HFF-Myc (cell line): Measurements from ENCODE around the gene G2E3.

Experiments
- DNase-seq: peaks from one replicate; pipeline ENCODE4 v3.0.0-alpha.2; 2011; ENCODE audit warnings: low read depth; ENCODE audit errors: extremely low read depth
- H3K4me3 ChIP-seq: replicated peaks from 2 replicates; pipeline ENCODE4 v1.5.1; 2011; ENCODE audit warnings: low read depth, mild to moderate bottlenecking, control low read depth, low read length
- TF ChIP-seq, protein P1 (sequence below): IDR thresholded peaks from 2 replicates; pipeline ENCODE4 v1.5.1; 2012; ENCODE audit warnings: mild to moderate bottlenecking, low read depth, low read length, control low read depth; ENCODE audit errors: missing control alignments

The G2E3 gene

DNA sequence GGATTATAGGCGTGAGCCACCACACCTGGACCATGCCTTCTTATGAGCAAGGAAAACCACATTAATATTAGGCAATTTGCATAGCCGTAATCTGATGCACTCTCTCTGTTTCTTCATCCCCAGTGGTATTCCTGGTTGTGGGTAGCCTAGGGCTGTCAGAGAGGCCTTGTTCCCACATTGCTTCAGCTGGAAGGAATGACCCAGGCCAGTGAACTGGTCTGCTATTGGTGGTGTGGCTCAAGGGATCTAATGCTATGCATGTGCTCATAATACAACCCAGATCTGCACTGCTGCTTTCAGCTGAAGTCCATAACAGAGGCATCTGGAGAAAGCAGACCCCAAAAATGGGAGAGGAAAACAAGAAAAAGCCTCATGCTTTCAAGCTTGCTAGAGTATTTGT is 33.1 kb upstream of the G2E3 start:
- DNase-seq: peak; percentile 17
- H3K4me3 ChIP-seq: no peak overlapping the region

DNA sequence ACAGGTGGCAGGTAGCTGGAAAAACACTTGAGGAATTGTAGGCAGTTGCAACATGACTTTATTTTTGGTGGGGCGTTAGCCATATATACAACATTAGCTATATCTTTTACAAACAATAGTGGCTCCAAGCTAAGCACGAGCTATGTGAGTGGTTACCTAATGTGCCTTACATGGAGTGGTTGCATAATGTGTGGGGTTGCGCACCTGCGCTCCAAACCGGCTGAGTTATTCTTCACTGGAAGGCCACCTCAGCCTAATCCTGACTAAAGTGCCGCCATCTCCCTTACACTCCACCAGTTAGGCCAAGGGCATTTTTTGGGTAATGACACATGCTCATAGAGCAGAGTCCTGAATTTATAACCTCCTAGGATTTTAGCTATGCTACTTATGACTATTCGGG is 31.8 kb upstream of the G2E3 start:
- no peak overlapping the region for H3K4me3 ChIP-seq
- TF ChIP-seq, protein P1, sequence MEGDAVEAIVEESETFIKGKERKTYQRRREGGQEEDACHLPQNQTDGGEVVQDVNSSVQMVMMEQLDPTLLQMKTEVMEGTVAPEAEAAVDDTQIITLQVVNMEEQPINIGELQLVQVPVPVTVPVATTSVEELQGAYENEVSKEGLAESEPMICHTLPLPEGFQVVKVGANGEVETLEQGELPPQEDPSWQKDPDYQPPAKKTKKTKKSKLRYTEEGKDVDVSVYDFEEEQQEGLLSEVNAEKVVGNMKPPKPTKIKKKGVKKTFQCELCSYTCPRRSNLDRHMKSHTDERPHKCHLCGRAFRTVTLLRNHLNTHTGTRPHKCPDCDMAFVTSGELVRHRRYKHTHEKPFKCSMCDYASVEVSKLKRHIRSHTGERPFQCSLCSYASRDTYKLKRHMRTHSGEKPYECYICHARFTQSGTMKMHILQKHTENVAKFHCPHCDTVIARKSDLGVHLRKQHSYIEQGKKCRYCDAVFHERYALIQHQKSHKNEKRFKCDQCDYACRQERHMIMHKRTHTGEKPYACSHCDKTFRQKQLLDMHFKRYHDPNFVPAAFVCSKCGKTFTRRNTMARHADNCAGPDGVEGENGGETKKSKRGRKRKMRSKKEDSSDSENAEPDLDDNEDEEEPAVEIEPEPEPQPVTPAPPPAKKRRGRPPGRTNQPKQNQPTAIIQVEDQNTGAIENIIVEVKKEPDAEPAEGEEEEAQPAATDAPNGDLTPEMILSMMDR: no peak
- no peak for DNase-seq

More for the DNA sequence above, 33.1 kb upstream of the G2E3 start:
- TF ChIP-seq, protein P1: no peak

DNA sequence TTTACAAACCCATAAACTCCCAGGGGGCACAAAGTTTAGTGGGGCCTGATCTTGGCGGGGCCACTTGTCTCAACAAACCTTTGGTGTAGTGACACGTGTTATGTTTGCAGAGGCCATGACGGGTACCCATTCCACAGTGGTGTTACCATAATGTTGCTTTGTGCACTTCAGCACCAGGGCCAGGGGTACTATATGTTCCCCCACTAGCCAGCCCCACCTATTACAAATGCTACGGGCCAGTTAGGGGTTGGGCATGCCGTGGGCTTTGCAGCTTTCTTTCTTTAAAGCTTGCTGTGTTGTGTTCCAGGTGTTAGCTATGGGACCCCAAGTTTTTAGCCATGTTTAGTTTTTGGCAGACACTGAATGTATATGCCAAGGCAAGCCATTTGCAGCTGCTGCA is 30.8 kb upstream of the G2E3 start:
- no peak for DNase-seq
- no peak overlapping the region for H3K4me3 ChIP-seq
- TF ChIP-seq, protein P1: no peak

DNA sequence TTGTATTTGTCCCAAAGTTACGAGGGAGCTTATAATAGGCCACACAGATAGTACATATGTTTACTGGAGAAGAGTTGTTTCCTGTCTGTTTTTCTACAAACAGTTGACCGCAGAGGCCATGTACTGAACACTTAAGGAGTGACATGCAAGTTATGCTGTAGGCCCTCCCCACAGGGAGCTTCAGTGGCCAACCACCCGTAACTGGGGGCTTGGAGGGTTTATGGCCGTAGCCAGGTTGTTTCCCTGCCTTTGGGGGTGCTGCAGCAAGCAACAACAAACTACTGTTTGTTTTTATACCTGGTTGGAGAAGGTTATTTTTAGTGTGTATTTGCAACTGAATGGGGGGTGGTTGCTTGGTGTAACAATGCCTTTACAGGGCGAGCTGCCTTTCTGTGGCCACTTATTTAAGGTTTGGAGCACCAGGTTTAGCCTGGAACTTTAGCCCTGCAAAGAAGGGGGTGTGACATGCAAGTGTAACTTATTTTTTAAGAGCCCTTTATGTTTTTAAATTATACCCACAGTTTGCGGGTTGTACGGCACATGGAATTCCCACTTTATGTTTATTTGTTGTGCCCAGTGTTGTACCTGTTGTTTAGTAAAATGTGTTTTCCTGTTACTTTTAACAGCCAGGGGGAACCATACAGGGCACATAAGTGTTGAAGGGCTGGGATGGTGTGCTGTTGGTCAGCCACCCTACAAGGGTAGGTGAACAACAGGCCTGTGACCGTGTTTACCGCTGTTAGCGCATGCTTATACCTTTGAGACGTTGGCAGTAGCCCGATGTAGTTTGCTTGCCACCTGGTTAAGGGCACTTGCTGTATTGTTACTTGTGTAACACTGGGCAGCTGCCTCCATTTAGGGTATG is 29.9 kb upstream of the G2E3 start:
- H3K4me3 ChIP-seq: no peak overlapping the region
- DNase-seq: no peak
- TF ChIP-seq, protein P1: no peak

DNA sequence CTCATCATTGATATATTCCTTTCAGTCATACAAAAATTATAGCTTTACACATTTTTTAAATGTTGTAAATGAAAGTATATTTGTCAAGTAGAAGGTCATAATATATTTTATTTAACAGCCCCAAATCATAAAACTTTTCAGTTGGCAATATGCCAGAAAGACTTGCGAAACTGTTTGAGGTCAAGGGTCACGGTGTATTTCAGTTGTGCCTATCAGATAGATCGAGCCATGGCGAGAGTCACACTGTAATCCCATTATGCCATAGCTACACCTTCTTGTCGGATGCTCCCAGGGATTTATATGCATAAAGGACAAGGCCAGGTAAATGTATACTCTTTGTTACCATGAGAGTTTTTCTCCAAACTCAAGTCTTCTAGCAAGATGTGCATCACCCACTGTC is 26.7 kb upstream of the G2E3 start:
- no peak for DNase-seq
- H3K4me3 ChIP-seq: no peak overlapping the region
- TF ChIP-seq, protein P1: no peak

DNA sequence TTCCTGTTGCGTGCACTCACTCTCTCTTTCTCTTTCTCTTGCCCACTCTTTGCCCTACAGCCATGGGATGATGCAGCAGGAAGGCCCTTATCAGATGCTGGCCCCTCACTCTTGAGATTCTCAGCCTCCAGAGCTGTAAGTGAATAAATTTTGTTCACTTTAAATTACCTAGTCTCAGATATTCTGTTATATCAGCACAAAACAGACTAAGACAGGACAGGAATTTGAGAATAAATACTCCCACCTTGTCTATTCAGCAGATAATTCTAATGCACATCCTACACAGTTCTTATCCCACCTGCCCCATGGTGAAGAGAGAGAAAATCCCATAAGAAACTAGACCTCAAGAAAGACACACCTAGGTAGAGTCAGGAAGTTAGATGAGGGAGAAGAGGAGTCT is 25.8 kb upstream of the G2E3 start:
- no peak for DNase-seq
- TF ChIP-seq, protein P1: no peak
- H3K4me3 ChIP-seq: no peak overlapping the region
